GM19463 (cell line): ENCODE measurements around the gene APOD.

Experiments used
- ATAC-seq: cut with Tn5 transposase; IDR thresholded peaks from one replicate; pipeline ENCODE4 v1.9.1; 2021; ENCODE audit warnings: mild to moderate bottlenecking, moderate library complexity; ENCODE audit not compliant: unreplicated experiment

The APOD gene

GRCh38 chr3:195587824-195588223 is 4.1 kb upstream of the APOD start:
- ATAC-seq, result no peak

- ATAC-seq, result no peak
These were observed 3.7 kb upstream of the APOD start for GRCh38 chr3:195587406-195587805.

GRCh38 chr3:195584543-195584870 is 767 bp upstream of the APOD start:
- no peak for ATAC-seq

- ATAC-seq, result no peak
These were observed 793 bp downstream of the APOD start for GRCh38 chr3:195582947-195583346.

GRCh38 chr3:195580744-195581443 is 2.8 kb downstream of the APOD start:
- no peak for ATAC-seq

GRCh38 chr3:195579281-195579680 is 4.5 kb downstream of the APOD start:
- ATAC-seq, result no peak

GRCh38 chr3:195578565-195578964 is 5.2 kb downstream of the APOD start:
- no peak for ATAC-seq

GRCh38 chr3:195577645-195578177 is 6.0 kb downstream of the APOD start:
- ATAC-seq, result no peak

- no peak for ATAC-seq
These were observed 9.0 kb downstream of the APOD start for GRCh38 chr3:195574497-195575304.

- ATAC-seq, result no peak
These were observed 9.9 kb downstream of the APOD start for GRCh38 chr3:195573611-195574496.

GRCh38 chr3:195571361-195571760 is 12.4 kb downstream of the APOD start:
- ATAC-seq, result no peak

GRCh38 chr3:195570912-195571311 is 12.8 kb downstream of the APOD start:
- no peak for ATAC-seq

GRCh38 chr3:195570344-195570743 is 13.4 kb downstream of the APOD start:
- ATAC-seq, result no peak

GRCh38 chr3:195568630-195569029 is 15.1 kb downstream of the APOD start:
- ATAC-seq, result no peak

- no peak for ATAC-seq
These were observed 16.9 kb downstream of the APOD start for GRCh38 chr3:195566797-195567196.

GRCh38 chr3:195565716-195566115 is 18.0 kb downstream of the APOD start:
- ATAC-seq, result no peak

- no peak for ATAC-seq
These were observed 20.4 kb downstream of the APOD start for GRCh38 chr3:195563317-195563716.

GRCh38 chr3:195559723-195560409 is 23.9 kb downstream of the APOD start:
- no peak for ATAC-seq

- ATAC-seq, result peak; percentile 47
These were observed 25.1 kb downstream of the APOD start for GRCh38 chr3:195558602-195559001.

- ATAC-seq, result no peak
These were observed 26.4 kb downstream of the APOD start for GRCh38 chr3:195557322-195557721.

GRCh38 chr3:195556390-195556789 is 27.4 kb downstream of the APOD start:
- no peak for ATAC-seq
